Esophagus squamous epithelium (tissue), 4 donors: ENCODE results near the gene CLECL1.

Experiments
- POLR2A ChIP-seq, 4 donors: fragments of 450-650 bp; IDR thresholded peaks; one replicate each; pipeline ENCODE4 v1.6.1; 2017; ENCODE audit warnings: antibody characterized with exemption in 4 of 4, mild to moderate bottlenecking in 4 of 4, moderate library complexity in 3 of 4
- TF ChIP-seq, protein P1 (sequence below), 6 experiments: fragments of 450-650 bp in 4 of 6; fragments of 200-600 bp in 2 of 6; sonication (generic) in 2 of 6; IDR thresholded peaks; one replicate each; pipeline ENCODE4 v1.5.1; 2016 to 2019; ENCODE audit warnings: antibody characterized with exemption in 6 of 6, mild to moderate bottlenecking in 4 of 6, moderate library complexity in 4 of 6

DNA sequence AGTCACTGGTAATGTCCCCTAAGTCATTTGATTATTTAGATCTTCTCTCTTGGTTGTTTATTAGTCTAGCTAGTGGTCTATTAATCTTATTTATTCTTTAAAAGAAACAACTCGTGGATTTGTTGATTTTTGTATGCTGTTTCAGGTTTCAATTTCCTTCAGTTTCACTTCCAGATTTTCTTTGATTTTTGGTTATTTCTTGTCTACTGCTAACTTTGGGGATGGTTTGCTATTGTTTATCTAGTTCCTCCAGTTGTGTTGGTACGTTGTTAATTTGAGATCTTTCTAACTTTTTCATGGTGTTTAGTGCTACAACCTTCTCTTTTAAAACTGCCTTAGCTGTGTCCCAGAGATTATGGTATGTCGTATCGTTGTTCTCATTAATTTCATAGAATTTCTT lies 46.3 kb upstream of the CLECL1 start:
- TF ChIP-seq, protein P1, sequence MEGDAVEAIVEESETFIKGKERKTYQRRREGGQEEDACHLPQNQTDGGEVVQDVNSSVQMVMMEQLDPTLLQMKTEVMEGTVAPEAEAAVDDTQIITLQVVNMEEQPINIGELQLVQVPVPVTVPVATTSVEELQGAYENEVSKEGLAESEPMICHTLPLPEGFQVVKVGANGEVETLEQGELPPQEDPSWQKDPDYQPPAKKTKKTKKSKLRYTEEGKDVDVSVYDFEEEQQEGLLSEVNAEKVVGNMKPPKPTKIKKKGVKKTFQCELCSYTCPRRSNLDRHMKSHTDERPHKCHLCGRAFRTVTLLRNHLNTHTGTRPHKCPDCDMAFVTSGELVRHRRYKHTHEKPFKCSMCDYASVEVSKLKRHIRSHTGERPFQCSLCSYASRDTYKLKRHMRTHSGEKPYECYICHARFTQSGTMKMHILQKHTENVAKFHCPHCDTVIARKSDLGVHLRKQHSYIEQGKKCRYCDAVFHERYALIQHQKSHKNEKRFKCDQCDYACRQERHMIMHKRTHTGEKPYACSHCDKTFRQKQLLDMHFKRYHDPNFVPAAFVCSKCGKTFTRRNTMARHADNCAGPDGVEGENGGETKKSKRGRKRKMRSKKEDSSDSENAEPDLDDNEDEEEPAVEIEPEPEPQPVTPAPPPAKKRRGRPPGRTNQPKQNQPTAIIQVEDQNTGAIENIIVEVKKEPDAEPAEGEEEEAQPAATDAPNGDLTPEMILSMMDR (IDR thresholded peaks at IDR 0.05): no peak
- TF ChIP-seq POLR2A (IDR thresholded peaks at IDR 0.05): no peak
